ENCODE data around the gene ZNF184.

DNA sequence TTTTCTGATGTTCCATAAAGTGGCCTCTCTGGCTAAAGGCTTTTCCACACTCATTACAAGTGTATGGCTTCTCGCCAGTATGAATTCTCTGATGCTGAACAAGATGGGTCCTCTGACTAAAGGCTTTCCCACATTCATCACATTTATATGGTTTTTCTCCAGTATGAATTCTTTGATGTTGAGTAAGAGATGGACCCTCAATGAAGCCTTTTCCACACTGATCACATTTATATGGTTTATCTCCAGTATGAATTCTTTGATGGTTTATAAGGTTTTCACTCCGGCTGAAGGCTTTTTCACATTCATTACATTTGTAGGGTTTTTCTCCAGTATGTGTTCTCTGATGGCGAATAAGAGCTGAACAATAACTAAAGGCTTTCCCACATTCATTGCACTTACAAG, 20.4 kb downstream of the ZNF184 start:
- TF ChIP-seq, protein P1, sequence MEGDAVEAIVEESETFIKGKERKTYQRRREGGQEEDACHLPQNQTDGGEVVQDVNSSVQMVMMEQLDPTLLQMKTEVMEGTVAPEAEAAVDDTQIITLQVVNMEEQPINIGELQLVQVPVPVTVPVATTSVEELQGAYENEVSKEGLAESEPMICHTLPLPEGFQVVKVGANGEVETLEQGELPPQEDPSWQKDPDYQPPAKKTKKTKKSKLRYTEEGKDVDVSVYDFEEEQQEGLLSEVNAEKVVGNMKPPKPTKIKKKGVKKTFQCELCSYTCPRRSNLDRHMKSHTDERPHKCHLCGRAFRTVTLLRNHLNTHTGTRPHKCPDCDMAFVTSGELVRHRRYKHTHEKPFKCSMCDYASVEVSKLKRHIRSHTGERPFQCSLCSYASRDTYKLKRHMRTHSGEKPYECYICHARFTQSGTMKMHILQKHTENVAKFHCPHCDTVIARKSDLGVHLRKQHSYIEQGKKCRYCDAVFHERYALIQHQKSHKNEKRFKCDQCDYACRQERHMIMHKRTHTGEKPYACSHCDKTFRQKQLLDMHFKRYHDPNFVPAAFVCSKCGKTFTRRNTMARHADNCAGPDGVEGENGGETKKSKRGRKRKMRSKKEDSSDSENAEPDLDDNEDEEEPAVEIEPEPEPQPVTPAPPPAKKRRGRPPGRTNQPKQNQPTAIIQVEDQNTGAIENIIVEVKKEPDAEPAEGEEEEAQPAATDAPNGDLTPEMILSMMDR (IDR thresholded peaks at IDR 0.05), result no peak
- no peak for TF ChIP-seq CBFB (CRISPR knock-in tag; IDR thresholded peaks at IDR 0.05; ENCODE audit: low read depth)
- TF ChIP-seq ZNF232 (CRISPR knock-in tag; IDR thresholded peaks at IDR 0.05), result no peak
- no peak for TF ChIP-seq NR2C2 (CRISPR knock-in tag; IDR thresholded peaks at IDR 0.05)
- TF ChIP-seq SP1 (CRISPR knock-in tag; conservative IDR thresholded peaks at IDR 0.05), result no peak
- no peak for TF ChIP-seq FOXK1 (CRISPR knock-in tag; IDR thresholded peaks at IDR 0.05)
- TF ChIP-seq JUN (CRISPR knock-in tag; IDR thresholded peaks at IDR 0.05), result no peak
- TF ChIP-seq ESRRA (CRISPR knock-in tag; IDR thresholded peaks at IDR 0.05; ENCODE audit: borderline replicate concordance), result no peak
- no peak for TF ChIP-seq HMGA2 (CRISPR knock-in tag; IDR thresholded peaks at IDR 0.05)
- TF ChIP-seq, protein P2, sequence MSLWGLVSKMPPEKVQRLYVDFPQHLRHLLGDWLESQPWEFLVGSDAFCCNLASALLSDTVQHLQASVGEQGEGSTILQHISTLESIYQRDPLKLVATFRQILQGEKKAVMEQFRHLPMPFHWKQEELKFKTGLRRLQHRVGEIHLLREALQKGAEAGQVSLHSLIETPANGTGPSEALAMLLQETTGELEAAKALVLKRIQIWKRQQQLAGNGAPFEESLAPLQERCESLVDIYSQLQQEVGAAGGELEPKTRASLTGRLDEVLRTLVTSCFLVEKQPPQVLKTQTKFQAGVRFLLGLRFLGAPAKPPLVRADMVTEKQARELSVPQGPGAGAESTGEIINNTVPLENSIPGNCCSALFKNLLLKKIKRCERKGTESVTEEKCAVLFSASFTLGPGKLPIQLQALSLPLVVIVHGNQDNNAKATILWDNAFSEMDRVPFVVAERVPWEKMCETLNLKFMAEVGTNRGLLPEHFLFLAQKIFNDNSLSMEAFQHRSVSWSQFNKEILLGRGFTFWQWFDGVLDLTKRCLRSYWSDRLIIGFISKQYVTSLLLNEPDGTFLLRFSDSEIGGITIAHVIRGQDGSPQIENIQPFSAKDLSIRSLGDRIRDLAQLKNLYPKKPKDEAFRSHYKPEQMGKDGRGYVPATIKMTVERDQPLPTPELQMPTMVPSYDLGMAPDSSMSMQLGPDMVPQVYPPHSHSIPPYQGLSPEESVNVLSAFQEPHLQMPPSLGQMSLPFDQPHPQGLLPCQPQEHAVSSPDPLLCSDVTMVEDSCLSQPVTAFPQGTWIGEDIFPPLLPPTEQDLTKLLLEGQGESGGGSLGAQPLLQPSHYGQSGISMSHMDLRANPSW (CRISPR knock-in tag; conservative IDR thresholded peaks at IDR 0.05; ENCODE audit: low read depth), result no peak
